PC-9 (cell line): ENCODE measurements around the gene RBCK1.

Source experiments
- EZH2 ChIP-seq: fragments of 200-600 bp; sonication (generic); IDR thresholded peaks from 2 replicates; pipeline ENCODE4 v1.8.0; 2017; ENCODE audit warnings: antibody characterized with exemption, low read depth
- TF ChIP-seq, protein P1 (sequence below): fragments of 200-600 bp; sonication (generic); conservative IDR thresholded peaks from 2 replicates; pipeline ENCODE4 v1.6.1; 2017; ENCODE audit warnings: mixed run types, antibody characterized with exemption, mild to moderate bottlenecking, moderate library complexity

- TF ChIP-seq, protein P1, sequence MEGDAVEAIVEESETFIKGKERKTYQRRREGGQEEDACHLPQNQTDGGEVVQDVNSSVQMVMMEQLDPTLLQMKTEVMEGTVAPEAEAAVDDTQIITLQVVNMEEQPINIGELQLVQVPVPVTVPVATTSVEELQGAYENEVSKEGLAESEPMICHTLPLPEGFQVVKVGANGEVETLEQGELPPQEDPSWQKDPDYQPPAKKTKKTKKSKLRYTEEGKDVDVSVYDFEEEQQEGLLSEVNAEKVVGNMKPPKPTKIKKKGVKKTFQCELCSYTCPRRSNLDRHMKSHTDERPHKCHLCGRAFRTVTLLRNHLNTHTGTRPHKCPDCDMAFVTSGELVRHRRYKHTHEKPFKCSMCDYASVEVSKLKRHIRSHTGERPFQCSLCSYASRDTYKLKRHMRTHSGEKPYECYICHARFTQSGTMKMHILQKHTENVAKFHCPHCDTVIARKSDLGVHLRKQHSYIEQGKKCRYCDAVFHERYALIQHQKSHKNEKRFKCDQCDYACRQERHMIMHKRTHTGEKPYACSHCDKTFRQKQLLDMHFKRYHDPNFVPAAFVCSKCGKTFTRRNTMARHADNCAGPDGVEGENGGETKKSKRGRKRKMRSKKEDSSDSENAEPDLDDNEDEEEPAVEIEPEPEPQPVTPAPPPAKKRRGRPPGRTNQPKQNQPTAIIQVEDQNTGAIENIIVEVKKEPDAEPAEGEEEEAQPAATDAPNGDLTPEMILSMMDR, result no peak
- TF ChIP-seq EZH2, result no peak
Observed at GRCh38 chr20:467755-468154, 59.7 kb downstream of the RBCK1 start.
